ENCODE data around the gene ITGB3BP. TPM values are rescaled to one million over a fixed set of nuclear protein-coding genes. Genes with fewer than 3 reads are reported as not detected.

Gene ITGB3BP
- total RNA-seq, 1 experiment from 2014 or later = 47.2 TPM

- no peak for TF ChIP-seq CTCF (conservative IDR thresholded peaks at IDR 0.05)
- Histone ChIP-seq H3K27me3 (ENCODE audit: insufficient read depth, low read length) (no peaks in the 10 kb centered on the region), H4K20me1 (ENCODE audit: control insufficient read depth, insufficient read depth, insufficient read length) (no peaks in the 10 kb centered on the region), H3K9me3 (ENCODE audit: control insufficient read depth, low read depth, low read length) (no peaks in the 10 kb centered on the region), H4K5ac (ENCODE audit: insufficient read length, low read depth, low read length) (no peak overlapping the region), H3K4me2 (ENCODE audit: insufficient read depth, insufficient read length, low read length) (no peak overlapping the region), H3K18ac (ENCODE audit: insufficient read length, low read depth, low read length) (no peak overlapping the region), H4K91ac (ENCODE audit: insufficient read length, low read depth, low read length) (no peak overlapping the region), H2BK5ac (ENCODE audit: insufficient read length, low read length) (no peak overlapping the region), H3K23me2 (ENCODE audit: insufficient read length, low read depth, low read length, poor library complexity, severe bottlenecking) (no peaks in the 10 kb centered on the region), H3K79me1 (ENCODE audit: insufficient read depth, low read depth, low read length, poor library complexity, severe bottlenecking) (no peaks in the 10 kb centered on the region), H3K4me1 (ENCODE audit: insufficient read depth, low read length) (no peaks in the 10 kb centered on the region), H3K56ac (ENCODE audit: insufficient read length, low read depth, low read length) (no peak overlapping the region), H4K8ac (replicated peaks; ENCODE audit: insufficient read length, low read depth, low read length) (no peak overlapping the region), H3K4ac (ENCODE audit: low read depth, low read length) (no peak overlapping the region), H3K23ac (ENCODE audit: insufficient read length, low read depth, low read length) (no peak overlapping the region), H3K14ac (ENCODE audit: insufficient read depth, low read length) (no peak overlapping the region), H2AFZ (ENCODE audit: low read length) (no peak overlapping the region), H2BK15ac (ENCODE audit: low read depth, low read length) (no peak overlapping the region), H2AK5ac (ENCODE audit: insufficient read length, low read length) (no peak overlapping the region), H2BK120ac (ENCODE audit: low read depth, low read length, poor library complexity, severe bottlenecking) (no peak overlapping the region), H2BK20ac (ENCODE audit: low read depth, low read length, poor library complexity, severe bottlenecking) (no peak overlapping the region), H2BK12ac (ENCODE audit: insufficient read length, low read depth, low read length) (no peak overlapping the region), H3K27ac (ENCODE audit: insufficient read length, low read depth, low read length) (no peak overlapping the region), H3K9ac (ENCODE audit: extremely low read depth, insufficient read length, low read length) (no peak overlapping the region), H3K79me2 (ENCODE audit: insufficient read depth, low read length) (no peaks in the 10 kb centered on the region), H3T11ph (ENCODE audit: low read length) (no peak overlapping the region)
- Mint-ChIP-seq H3K27ac (no peak overlapping the region), H3K4me3 (no peak overlapping the region), H3K27me3 (ENCODE audit: low read depth) (no peaks in the 10 kb centered on the region), H3K9me3 (peaks cover 14 to 22% of the 10 kb centered on the region in 2 experiments), H3K36me3 (ENCODE audit: insufficient read depth in 1 of 3, low read depth in 3 of 3) (peaks cover 22 to 24% (median 23%) of the 10 kb centered on the region in 3 experiments), H3K4me1 (no peaks in the 10 kb centered on the region)
- DNase-seq = no peak
These were observed 64.3 kb downstream of the ITGB3BP start for GRCh38 chr1:63458750-63459149.

Measured in H9 (cell line).